CD4-positive, alpha-beta T cell treated with Interleukin-6 for 4 hours (primary cell): ENCODE results near the gene BCO2.

Experiments
- DNase-seq: peaks from one replicate; pipeline ENCODE4 v3.0.0-alpha.2; 2020; ENCODE audit warnings: mixed read lengths

BCO2 gene

DNA sequence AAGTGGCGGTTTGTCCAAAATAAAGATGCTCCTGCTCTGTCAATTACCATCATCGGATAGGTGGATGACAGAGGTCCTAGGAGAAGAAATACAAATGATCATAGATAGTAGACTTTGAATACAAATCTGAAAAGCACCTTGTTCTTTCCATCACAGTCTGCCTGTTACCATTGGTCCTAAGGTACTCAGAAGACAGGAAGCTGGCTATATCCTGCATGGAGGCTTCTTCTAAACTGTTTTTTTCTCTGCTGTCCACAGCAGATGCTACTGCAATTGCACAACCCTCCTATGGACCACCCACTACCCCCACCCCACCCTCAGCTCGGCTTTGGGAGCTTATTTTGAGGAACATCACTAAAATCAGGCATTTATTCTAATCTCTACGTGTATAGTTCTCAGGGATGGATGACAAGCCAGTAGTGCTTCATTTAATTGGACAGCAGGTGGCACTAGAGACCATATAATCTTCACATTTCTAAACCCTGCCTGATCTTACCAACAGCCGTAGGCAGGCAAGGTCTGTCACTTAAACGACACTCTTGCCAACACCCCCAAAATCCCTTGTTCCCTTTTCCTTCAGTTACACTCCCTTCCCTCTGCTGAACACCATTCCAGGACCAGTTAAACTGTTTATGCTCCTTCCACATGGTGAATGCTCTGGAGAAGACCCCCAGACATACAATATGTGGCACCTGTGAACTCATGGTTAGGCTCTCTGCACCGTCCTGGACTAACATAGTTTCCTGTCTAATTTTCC is 44.3 kb downstream of the BCO2 start:
- DNase-seq, result peak; percentile 49

DNA sequence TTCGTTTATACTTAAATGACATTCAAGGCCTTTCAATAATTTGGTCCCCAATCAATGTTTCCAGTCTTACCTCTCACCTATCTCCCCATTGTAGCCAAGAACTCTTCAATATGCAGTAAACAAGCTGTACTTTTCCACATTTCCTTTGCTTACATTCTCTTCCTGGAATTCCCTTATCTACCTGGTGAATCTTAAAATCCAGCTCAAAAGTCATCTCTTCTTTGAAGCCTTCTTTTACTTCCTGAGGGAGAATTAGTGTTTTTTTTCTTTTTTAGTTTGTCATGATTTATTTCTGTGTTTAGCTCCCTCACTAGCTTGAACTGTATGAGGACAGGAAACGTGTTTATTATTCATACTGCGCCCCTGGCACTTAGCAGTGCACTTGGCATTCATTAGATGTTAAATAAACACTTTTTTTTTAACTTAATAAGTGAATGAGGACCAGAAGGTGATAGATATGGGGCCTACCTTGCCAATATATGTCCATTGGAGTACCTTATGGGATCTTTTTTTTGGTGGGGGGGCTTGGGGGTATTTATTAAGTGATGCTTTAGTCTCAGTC is 46.0 kb downstream of the BCO2 start:
- DNase-seq, result no peak

DNA sequence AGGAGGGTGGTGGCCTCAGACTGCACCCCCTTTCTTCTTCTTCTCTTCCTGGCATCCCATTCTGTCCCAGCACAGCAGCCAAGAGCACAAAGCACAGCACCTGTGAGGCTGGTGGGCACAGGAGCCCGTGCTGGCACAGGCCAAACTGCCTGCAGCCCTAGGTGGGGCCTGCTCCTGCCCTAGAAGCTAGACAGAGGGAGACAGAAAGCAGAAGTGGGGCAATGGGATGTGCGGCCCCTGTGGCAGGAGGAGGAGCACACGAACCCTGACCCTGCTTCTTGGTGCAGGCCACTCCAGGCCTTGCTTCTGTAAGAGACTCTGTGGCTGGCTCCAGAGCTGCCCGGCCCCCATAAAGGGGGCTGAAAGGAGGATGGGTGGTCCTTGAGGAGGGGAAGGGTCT is 47.0 kb downstream of the BCO2 start:
- DNase-seq, result no peak

DNA sequence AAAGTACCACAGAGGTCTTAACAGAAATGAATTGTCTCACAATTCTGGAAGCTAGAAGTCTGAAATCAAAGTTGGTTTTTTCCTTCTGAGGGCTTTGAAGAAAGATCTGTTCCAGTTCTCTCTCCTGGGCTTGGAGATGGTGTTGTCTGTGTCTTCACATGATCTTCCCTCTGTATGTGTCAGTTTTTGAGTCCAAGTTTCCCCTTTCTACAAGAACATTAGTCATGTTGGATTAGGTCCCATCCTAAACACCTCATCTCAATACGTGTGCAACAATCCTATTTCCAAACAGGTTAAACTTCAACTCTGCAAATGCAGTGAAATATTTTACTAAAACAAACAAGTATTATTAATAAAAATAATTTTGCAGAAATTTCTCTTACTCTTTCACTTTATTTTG is 47.8 kb downstream of the BCO2 start:
- no peak for DNase-seq

DNA sequence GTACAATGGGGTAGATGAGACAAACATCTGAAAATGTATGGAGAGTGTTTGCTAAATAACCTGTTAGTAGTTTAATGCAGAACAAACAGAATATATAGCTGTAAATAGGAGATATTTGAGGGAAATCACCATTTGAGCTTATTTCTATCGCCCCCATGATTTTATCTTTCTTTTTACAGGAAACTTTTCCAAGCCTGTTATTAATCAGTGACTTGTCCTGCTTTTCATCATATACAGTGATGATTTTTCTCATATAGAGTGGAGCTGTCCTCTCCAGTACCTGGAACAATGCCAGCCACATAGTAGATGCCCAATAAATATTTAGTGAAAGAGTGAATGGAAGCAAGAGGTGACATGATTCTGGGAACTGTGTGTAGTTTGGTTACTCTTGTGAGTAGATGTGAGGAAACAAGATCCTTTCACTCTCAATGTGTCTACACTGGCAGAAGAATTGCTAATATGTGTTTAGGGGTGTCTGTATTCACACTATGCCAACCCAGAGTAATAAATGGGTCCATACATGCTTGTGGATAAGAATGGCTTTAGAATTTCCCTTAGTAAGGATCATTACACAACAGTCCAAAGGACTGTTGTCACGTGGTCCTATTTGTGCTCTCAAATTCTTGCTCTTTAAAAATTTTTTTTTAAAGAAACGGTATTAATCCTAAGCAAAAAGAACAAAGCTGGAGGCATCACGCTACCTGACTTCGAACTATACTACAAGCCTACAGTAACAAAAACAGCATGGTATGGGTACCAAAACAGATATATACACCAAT is 48.6 kb downstream of the BCO2 start:
- no peak for DNase-seq

DNA sequence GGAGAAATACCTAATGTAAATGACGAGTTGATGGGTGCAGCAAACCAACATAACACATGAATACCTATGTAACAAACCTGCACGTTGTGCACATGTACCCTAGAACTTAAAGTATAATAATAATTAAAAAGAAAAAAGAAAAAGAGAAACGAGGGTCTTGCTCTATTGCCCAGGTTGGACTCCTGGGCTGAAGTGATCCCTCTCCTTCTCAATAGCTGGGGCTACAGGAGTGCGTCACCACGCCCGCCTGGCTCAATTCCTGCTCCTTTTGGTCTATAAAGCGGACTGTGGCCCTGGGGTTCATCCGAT is 50.4 kb downstream of the BCO2 start:
- DNase-seq, result no peak

DNA sequence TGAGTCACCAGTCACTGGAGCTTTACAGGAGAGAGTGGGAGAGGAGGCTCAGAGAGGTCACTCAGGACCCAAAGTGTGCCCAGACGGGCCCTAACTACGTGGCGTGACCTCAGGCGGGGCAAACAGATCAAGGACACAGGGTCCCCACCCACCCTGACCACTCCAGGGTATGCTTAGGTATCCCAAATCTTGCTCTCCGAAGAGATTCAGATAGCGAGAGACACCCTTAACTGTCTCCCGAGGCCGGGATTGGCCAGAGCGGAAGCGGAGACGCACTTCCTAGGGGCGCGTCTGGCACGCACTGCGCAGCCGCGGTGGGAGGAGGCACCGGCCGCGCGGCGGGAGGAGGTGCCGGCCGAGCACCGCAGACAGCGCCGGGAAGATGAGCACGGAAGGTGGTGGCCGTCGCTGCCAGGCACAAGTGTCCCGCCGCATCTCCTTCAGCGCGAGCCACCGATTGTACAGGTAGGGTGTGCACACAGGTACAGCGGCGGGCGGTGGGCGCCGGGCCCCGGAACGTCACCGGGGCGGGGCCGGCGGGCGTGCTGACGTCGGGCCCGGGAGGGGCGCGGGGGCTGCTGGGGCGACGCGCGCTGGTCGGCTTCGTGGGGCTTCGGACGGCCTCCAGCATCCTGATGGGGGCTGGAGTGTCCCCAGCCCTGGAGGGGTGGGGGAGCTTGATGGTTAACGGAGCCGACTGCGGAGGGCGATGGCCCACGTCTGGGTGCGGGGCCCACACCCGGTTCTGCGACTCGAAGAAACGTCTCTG is 50.9 kb downstream of the BCO2 start, which contains the start of gene PTS:
PTS (plus strand) TSS at position 367 of the 769 bp plus-strand sequence; CDS start at position 383, 16 bp downstream.
- DNase-seq, result peak; percentile 85

DNA sequence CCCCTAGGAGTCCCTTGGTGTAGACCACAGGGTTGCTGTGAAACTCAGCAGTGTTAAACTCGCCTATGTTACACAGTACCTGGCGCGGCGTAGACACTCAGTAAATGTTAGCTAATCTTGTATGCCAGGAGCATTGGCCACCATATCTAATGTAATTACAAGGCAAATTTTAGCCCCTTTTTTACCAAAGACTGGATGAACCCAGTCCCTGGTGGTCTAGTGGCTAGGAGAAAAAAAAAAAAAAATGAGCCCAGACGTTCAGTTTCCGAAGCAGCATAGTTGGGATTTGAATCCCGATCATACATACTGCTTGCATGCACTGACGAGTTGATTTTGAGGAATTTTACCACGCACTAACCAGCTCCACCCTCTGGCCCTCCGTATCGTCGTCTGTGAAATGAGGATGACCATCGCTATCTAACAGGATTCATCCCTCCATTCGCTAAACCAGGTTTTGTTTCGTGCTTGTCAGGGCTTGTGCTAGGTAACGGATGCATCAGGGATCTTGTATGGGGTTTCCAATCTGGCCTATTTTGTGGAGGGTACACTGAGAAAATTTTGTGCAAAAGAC is 51.6 kb downstream of the BCO2 start:
- no peak for DNase-seq

DNA sequence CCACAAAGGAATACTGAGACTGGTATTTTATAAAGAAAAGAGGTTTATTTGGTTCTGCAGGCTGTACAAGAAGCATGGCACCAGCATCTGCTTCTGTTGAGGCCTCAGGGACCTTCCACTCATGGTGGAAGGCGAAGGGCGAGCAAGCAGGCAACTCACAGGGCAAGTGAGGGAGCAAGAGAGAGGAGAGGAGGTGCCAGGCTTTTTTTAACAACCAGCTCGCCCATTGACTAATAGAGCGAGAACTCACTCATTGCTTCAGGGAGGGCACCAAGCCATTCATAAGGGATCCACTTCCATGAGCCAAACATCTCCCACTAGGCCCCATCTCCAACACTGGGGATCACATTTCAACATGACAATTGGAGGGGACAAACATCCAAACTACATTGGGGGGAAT is 52.2 kb downstream of the BCO2 start:
- DNase-seq, result no peak

DNA sequence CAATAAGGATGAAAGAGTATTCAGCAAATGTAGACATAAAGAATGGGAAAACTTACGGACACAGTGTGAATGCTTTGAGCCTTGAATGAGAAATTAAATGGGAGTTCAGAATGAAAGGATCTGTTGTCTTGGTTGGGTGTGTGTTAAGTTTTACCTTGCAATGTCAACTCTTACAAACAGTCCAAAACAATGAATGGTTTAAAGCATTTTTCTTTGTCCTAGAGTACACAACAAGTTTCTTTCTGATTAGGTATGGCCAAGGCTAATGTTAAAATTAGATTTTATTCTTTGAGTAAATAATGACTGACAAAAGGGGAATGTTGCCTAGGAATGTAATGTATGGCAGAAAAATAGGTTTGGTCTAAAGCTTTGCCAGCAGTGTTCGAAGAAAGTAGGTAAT is 53.4 kb downstream of the BCO2 start:
- DNase-seq, result no peak

DNA sequence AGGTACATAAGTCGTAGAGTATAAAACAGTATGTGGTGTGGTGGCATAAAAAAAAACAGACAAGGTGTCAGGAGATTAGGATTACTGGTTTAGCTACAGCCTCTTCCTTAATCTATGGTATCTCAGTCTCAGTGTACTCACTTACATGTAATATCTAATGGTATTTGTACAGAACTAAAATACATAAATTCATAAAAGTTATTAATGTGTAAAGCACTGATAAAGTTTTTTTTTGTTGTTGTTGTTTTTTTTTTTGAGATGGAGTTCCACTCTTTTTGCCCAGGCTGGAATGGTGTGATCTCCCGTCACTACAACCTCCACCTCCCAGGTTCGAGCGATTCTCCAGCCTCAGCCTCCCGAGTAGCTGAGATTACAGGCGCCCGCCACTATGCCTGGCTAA is 53.8 kb downstream of the BCO2 start:
- DNase-seq, result no peak

DNA sequence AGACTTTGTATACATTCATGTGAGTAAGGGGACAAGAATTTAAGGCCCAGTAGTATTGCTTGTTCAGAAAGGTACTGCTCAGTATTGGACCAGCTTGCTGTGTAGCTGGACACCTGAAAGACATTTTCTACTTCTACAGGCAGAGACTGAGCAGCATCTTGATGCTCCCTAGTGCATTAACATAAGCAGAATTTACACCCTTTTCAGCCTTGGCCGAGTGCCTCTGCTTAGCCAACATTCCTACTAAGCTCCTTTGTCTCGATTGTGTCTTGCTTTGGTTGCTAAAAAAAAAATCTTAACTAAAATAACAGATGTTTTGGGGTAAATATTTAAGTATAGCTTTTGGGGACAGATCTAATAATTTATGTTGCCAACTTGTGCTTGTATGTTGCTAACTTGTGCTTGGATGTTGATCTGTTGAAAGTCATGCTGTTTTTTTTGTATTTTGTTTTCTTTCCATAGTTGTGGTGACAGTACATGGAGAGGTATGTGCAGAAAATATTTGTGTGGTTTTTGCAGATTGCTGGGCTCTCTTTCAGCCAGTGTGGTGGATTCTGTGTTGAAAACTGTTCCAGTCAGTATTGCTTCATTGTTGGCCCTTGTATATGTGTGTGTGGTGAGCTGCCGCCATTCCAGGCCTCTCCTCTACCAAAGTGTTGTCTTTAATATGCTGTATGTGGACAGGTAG is 54.6 kb downstream of the BCO2 start:
- no peak for DNase-seq

DNA sequence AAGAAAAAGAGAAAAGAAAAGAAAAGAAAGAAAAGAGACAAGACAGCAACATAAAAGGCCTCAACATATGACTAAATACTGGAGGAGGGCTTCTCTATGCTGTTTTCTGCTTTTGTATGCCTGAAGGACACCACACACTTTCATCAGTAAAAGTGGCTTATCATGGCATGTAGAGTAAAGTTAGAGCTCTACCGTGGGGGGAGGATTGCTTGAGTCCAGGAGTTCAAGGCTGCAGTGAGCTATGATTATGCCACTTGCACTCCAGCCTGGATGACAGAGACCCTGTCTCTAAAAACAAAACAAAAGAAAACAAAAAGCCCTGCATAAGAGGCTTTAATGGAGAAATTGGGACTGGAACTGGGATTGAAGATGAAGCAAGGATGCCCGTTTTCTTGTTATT is 56.6 kb downstream of the BCO2 start:
- no peak for DNase-seq

DNA sequence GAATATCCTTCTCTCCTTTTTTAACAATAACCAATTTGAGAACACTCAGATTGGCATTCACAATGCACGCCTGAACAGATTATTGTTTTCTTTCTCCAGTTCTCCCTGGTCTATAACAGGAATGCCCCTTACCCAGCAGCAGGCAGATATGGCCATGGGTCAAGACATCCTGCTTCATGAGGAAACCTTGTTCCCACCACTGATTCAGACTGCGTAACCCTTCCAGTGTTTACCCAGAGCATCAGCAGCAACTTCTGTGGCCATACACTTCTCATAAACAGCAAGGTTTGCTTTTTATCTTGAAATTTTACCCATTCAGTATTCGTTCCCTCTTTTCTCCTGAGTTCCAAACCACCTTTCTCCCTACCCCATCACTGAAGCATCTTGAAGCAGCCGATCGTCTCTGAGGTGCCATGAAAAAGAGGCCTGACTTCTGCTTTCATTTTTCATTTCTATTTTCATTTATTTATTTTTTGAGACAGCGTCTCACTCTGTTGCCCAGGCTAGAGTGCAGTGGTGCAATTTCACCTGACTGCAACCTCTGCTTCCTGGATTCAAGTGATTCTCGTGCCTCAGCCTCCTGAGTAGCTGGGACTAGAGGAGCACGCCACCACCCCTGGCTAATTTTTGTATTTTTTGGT is 60.6 kb downstream of the BCO2 start:
- no peak for DNase-seq

DNA sequence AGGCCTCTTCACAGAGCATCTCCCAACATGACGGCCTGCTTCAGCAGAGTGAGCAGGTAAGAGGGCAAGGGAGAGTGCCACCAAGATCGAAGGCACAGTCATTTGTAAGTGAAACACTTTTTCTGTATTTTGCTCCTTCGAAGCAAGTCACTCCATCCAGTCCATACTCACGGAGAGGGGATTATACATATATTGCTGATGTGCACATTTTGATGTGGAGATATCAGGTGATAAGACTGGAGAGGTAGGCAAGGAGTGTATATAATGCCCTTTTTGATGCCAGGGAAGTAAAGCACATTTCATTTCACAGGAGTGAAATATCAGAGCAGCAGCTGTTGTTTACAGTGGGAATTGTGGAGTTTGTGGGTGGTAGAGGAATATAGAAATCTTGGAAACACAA is 62.1 kb downstream of the BCO2 start:
- DNase-seq, result no peak

DNA sequence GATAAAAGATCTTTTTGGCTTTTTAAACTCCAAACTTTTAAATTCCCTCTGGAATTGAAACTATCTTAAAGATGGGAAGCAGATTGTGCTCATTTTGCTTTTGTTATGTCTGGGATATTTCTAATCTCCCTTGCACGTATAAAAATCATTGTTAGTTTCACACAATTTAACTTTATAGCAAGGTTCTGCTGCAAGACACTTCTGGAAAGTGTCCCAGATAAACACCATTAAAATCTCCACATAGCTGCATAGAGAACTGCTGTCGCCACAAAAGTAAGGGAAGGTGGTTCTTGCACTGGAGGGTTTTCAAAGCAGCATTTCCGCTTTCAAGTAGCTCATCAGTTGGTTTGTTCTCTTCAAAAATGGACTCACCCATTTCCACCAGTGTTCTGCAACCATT is 62.7 kb downstream of the BCO2 start:
- no peak for DNase-seq

DNA sequence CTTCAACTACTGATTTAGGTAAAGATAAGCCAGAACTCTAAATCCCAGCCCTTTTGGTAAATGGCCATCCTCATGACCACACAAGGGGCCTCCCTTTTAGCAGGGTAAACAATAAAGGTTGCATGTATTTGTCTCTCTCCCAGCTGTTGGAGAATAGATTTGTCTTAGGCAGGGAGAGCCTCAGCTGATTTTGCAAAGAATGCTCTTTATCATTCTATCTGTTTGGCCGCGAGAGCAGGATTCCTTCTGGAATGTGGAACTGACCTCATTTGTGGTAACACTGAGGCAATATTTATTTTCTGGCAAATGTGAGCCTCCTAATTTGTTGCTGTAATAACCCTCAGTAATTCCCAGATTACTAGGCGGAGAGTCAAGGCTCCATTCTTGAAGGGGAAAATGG is 66.2 kb downstream of the BCO2 start:
- no peak for DNase-seq

DNA sequence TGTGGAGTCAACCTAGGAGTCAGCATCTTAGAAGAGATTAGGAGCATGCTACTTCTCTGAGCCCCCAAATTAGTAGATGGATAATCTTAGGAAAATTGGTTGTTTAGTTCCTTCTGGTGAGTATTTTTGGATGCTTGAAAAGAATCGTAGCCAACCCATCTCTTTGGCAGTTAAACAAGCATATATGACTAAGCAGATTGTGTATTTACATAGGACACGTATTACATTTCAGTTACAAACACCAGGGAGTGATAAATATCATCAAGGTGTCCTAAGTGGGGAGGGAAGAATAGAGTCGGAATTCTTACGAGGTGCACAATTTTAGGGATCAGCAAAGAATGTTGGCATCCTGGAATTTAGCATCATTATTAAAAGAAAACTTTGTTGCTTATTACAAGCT is 71.9 kb downstream of the BCO2 start:
- DNase-seq, result no peak

DNA sequence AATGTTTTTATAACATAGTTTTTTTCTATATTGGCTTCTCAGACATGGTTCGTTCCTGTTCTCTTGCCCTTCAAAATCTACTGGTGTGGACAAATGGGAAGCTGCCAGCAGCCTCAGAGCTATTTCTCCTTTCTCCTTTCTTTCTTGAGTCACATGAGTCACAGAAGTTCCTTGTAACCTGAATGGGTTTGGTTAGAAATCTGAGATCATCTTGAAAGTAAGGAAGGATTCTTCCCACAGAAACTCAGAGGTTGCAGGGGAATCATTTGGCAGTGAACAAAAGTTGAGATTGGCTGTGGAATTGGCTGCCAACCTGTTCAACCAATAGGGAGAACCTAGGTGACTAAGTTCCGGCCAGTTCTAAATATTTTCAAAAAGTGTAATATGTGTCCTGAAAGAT is 72.9 kb downstream of the BCO2 start:
- no peak for DNase-seq

DNA sequence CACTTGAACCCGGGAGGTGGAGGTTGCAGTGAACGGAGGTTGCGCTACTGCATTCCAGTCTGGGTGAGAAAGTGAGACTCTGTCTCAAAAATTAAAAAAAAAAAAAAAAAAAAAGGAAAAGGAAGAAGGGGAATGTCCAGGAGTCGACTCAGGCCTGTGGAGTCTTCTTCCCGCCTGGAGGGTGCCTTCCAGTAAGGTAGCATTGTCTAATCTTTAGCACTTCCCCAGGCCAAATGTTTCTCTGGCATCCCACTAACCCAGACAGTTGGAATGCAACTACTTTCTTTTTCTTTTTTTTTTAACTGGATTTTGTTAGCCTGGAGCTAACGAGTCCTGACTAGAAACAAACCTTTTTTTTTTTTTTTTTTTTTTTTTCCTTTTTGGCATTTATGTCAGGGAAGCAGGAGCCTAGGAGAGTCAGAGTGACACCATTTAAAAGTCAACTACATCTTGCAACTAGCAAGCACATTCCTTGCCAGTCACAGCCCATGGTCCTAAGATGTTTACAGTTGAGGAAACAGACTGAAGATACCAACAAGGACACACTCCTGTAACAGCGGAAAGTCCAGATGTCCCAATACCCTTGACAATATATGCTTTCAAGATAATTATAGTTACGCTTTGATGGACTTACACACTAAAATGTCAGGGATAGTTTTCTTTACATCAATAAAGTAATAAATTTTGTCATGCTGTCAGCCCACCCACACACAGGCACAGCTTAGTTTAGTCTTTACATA is 74.7 kb downstream of the BCO2 start:
- no peak for DNase-seq

DNA sequence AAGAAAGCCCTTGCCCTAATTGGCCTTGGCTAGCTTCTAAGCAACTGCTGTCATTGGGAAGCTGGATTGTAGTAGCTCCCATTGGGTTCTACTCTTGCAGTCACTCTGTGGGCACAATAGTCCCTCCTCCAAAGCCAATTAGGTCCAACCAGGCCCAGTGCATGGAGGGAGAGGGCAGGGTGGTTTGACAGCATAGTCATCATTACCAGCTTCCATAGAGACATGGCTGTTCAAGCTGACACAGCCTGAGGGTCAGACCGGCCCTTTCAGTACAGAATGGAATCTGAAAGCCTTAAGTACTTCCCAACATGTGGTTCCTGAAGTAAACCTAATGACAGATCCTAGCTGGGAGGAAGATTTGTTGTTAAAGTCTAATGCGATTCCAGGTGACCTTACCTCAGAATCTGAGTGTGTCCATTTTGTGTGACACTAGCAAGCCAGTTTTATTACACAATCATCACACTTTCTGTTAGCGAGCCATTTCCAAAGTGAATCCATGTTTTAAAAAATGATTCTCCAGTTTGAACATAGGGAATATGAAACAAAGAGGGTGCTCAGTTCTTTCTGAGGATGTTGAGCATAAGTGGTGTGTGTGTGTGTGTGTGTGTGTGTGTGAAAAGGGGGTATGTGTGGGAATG is 78.4 kb downstream of the BCO2 start:
- DNase-seq, result no peak
